Activated CD8-positive, alpha-beta T cell treated with anti-CD3 and anti-CD28 coated beads, Interleukin-2, amount 10 ng/mL, durations not matched to agents 7 days and 5 days (primary cell): Measurements from ENCODE around the gene SYTL2. TPM values are rescaled to one million over a fixed set of nuclear protein-coding genes. Genes with fewer than 3 reads are reported as not detected.
A peak's percentile ranks its signal among the peaks of the same experiment; 100 is the strongest.
"Not testable (repeated sequence)": the region's sequence is repeated elsewhere in the genome, so short reads cannot be mapped to it uniquely, and the experiment has no call there.

Experiments
- ATAC-seq: fragments of 150-1000 bp; cut with Tn5 transposase; one replicate; pipeline ENCODE4 v1.10.0; 2021; ENCODE audit warnings: moderate library complexity
- CTCF ChIA-PET: fragments of 350-600 bp; sonication (Branson Sonifier 250); formaldehyde crosslinking; loops from one replicate; lab custom pipeline; 2021; ENCODE audit warnings: antibody characterized with exemption; lab: Charles Lee
- POLR2A ChIA-PET: fragments of 350-600 bp; sonication (Branson Sonifier 250); formaldehyde crosslinking; loops from one replicate; lab custom pipeline; 2021; ENCODE audit warnings: antibody characterized with exemption; lab: Charles Lee
- DNase-seq: peaks from one replicate; pipeline ENCODE4 v3.0.0-alpha.2; 2020
- H3K27ac Mint-ChIP-seq: one replicate; pipeline ENCODE4 v1.8.0; 2021; ENCODE audit warnings: mild to moderate bottlenecking, mixed read lengths
- H3K27me3 Mint-ChIP-seq: one replicate; pipeline ENCODE4 v1.8.0; 2021; ENCODE audit warnings: low read depth, mixed read lengths
- H3K36me3 Mint-ChIP-seq: one replicate; pipeline ENCODE4 v1.8.0; 2021; ENCODE audit warnings: low read depth, mixed read lengths
- H3K4me1 Mint-ChIP-seq: one replicate; pipeline ENCODE4 v1.8.0; 2021; ENCODE audit warnings: low read depth, mixed read lengths
- H3K4me3 Mint-ChIP-seq: one replicate; pipeline ENCODE4 v1.8.0; 2021; ENCODE audit warnings: mild to moderate bottlenecking, mixed read lengths
- H3K9me3 Mint-ChIP-seq: one replicate; pipeline ENCODE4 v1.8.0; 2022; ENCODE audit warnings: mixed read lengths; ENCODE audit not compliant: insufficient read depth
- total RNA-seq, 2 experiments: library from RNA; stranded (reverse); gene quantifications; one replicate each; pipeline ENCODE4 v1.2.3, GENCODE V29; 2021

SYTL2 gene
- total RNA-seq, 2 experiments from 2014 or later: 29.3 to 31.2 TPM

DNA sequence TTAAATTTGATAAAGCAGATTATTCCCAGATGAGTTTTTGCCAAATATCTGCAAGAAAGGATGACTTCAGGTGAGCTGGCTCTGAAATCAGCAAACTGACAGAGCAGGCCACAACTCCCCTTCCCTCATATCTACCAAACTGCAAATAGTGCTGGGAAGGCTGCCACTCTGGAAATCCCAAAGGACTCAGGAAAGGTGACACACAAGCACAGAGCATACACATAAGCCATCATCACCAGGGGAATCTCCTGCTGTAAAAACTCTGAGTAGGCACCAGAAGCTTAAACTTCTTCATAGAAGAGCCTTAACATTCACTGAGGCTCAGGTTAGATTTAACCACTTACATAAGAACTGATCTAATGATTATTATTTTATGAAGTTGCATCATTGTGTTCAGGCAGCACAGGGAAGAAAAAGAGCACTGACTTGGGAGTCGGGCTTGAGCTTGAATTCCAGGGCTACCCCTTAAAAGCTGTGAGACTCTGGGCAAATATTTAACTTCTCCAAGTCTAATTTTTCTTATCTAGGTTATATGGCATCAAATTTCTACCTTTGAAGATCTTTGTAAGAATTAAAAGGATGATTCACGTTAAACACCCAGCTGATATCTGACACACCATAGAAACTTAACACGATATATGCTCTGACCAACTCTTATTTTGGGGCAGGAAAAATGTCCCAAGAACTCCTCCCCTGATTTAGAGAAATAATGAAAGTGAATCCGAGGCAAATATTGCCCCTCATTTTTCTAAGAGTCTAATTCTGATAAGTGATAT lies 15.0 kb downstream of the SYTL2 start:
- H3K4me1 Mint-ChIP-seq: peaks cover 25% of the 10 kb centered on the region
- H3K4me3 Mint-ChIP-seq: no peak overlapping the region
- no peaks in the 10 kb centered on the region for H3K27me3 Mint-ChIP-seq
- peaks cover 11% of the 10 kb centered on the region for H3K36me3 Mint-ChIP-seq
- H3K9me3 Mint-ChIP-seq: no peaks in the 10 kb centered on the region
- H3K27ac Mint-ChIP-seq: no peak overlapping the region
- ATAC-seq (no peak), DNase-seq (no peak)
- POLR2A ChIA-PET: interaction anchor here (1.2 kb wide), 1 partner anchor 14 kb away, joined by 3 read pairs; no protein-coding TSS in a partner anchor
- CTCF ChIA-PET: interaction anchor here (0.8 to 1.3 kb wide), 2 partner anchors 13 to 21 kb away, joined by 3 to 5 read pairs; no protein-coding TSS in a partner anchor

DNA sequence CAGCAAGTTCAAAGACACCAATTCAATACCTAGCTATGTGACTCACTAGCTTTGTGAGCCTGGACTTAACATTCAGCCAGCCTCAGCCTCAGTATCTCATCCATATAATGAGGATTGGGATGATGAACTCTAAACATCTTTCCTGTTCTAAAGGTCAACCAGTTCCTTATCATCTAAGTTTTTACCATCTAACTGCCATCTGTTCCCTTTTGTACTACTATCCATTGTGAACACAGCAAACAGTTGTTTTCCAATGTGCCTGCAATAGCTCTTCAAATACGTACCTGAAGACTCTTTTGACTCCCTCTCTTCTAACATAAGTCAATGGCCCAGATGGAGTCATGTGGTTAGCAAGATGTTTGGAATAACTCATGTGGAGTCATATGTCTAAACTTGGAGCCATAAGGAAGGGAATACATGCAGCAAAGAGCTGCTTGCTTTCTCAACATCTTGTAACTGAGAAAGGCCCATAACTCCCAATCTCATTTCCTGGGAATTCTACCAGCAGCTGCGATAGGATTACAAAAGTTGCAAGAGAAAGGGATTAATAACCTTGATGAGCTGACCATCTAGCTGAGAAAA lies 19.4 kb downstream of the SYTL2 start:
- no peak for ATAC-seq
- Mint-ChIP-seq H3K27ac (no peak overlapping the region), H3K4me1 (peaks cover 25% of the 10 kb centered on the region), H3K27me3 (no peaks in the 10 kb centered on the region), H3K9me3 (no peaks in the 10 kb centered on the region), H3K4me3 (no peak overlapping the region), H3K36me3 (peaks cover 14% of the 10 kb centered on the region)
- CTCF ChIA-PET: interaction anchor here (1.6 kb wide), 1 partner anchor 8 kb away, joined by 3 read pairs; no protein-coding TSS in a partner anchor
- POLR2A ChIA-PET: no interaction called here
- DNase-seq: no peak

DNA sequence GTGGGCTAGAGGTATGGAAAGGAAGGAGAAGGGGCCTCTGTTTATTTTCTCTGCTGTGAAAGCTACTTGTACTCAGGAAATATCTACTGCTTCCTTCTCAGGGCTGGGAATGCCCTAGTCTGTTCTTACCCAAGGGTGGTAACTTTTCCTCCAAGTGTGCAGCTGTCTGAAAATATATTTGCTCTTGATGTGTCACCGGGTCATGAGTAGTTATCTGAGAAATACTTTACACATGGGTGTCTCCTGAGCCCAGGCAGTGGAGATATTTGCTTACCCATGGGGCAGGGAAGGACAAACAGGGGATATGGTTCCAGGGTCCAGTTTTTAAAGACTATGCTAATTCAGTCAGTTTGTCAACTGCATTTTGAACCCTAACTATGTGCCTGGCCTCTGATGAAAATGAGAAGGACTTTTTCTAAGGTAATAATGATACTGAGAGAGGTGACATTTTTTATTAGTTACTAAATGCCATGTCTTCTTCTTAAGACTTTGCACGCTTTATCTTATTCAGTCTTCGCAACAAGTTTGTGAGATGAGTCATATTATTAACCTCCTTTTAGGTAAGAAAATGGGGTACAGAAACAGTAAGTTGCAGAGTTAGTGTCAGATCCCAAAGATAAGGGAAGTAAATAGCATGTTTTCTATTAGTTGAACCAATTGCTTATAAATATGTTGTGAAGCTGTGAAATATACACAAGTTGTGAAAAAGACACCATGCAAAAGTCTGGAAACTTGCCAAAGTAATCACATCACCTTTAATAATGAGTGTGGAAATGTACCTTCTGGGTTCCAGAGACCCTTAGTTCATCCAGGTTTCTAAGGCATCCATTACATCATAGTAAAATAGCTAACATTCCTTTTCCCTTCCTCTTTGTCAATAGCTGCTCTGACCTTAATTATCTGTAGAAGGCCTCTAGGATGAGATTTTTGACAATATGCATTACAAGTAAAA lies 22.9 kb downstream of the SYTL2 start:
- ChIA-PET CTCF (interaction anchor here (0.6 to 2.3 kb wide), 5 partner anchors 14 to 93 kb away, joined by 3 to 8 read pairs (median 4); no protein-coding TSS in a partner anchor), POLR2A (interaction anchor here (0.7 to 1.5 kb wide), 3 partner anchors 22 to 42 kb away, joined by 3 to 4 read pairs (median 3); no protein-coding TSS in a partner anchor)
- Mint-ChIP-seq H3K27me3 (no peaks in the 10 kb centered on the region), H3K4me1 (peaks cover 44% of the 10 kb centered on the region), H3K4me3 (peak overlapping the region; percentile 2), H3K9me3 (no peaks in the 10 kb centered on the region), H3K36me3 (peaks cover 24% of the 10 kb centered on the region), H3K27ac (peak overlapping the region; percentile 43)
- ATAC-seq (no peak), DNase-seq (no peak)

DNA sequence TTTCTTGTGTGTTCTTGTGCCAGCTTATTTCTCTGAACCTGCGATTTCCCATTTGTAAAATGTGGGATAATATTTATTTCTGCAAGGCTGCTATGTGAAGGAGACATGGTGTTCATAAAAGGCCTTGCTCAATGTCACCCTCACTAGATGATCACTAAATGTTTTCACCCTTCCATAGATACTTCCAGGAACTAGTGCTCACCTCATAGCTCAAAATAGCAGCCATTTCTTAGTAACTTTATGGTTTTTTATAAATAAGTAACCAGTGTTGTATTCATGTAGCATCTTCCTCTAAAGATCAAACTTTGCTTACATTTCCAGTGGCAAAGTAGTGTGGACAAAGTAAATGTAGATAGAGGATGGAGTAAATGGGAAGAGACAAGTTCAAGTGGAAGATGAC lies 23.8 kb downstream of the SYTL2 start:
- ChIA-PET CTCF (interaction anchor here (0.7 to 2.3 kb wide), 4 partner anchors 13 to 255 kb away, joined by 3 to 8 read pairs (median 4); no protein-coding TSS in a partner anchor), POLR2A (interaction anchor here (0.7 to 1.5 kb wide), 5 partner anchors 23 to 159 kb away, joined by 3 to 4 read pairs (median 3); partner anchors contain the start of gene TMEM126B)
- peak overlapping the region; percentile 71 for H3K27ac Mint-ChIP-seq
- H3K4me1 Mint-ChIP-seq: peaks cover 46% of the 10 kb centered on the region
- H3K36me3 Mint-ChIP-seq: peaks cover 25% of the 10 kb centered on the region
- DNase-seq: no peak
- no peaks in the 10 kb centered on the region for H3K27me3 Mint-ChIP-seq
- no peak overlapping the region for H3K4me3 Mint-ChIP-seq
- peaks cover 7% of the 10 kb centered on the region for H3K9me3 Mint-ChIP-seq
- ATAC-seq: peak; percentile 65

DNA sequence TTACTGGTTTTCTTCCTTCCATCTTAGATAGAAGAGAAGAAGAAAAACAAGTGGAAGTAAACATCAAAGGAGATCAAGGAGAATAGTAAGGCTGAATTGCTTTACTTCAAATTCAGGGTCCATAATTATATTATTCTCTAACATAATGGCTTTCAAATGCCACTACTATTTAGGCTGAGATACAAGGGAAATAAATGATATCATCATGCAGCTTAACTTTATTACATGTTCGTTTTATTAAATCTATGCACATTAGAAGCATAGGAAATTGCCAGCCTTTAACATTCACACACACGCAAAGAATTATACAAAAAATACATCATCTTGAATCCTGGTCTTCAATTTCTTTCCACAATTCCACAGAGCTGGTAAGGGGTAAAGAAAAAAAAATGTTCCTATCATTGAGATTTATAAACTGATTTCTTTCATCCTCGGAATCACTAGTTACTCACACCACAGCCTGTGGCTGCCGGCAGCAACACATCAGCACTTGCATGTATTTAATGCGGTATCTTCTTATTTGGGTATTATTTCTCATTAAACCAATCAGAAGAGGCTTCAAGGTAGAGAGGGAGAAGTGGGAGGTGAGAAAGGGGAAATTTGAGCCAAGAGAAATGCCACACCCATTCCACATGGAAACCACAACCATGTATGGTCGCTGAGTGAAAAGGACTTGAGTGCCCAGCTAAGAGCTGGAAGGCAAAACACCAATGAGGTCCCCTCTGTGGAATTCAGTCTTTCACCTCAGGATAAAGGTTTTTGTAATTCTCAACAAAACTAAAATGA lies 26.3 kb downstream of the SYTL2 start:
- peaks cover 34% of the 10 kb centered on the region for H3K36me3 Mint-ChIP-seq
- peaks cover 7% of the 10 kb centered on the region for H3K9me3 Mint-ChIP-seq
- no peak for ATAC-seq
- no peak overlapping the region for H3K4me3 Mint-ChIP-seq
- H3K4me1 Mint-ChIP-seq: peaks cover 58% of the 10 kb centered on the region
- POLR2A ChIA-PET: no interaction called here
- DNase-seq: no peak
- CTCF ChIA-PET: interaction anchor here (0.9 kb wide), 1 partner anchor 11 kb away, joined by 5 read pairs; no protein-coding TSS in a partner anchor
- no peak overlapping the region for H3K27ac Mint-ChIP-seq
- no peaks in the 10 kb centered on the region for H3K27me3 Mint-ChIP-seq

DNA sequence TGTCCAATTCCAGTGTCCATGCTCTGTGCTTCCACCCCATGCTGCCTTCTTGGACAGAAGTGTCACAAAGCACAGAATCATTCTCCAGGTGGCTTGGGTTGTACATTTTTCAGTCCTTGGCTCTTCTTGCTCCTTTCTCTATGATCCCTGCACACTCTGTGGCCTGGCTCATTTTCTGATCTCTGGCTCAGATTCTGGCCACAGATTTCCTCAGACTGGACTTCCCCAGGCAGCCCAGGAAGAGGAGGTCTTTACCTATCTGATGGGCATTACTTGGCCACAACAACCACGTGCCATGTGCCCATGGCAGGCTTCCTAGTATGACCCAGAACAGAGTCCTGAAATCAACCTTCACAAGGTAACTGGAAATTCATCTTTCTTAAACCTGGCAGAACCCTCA lies 27.2 kb downstream of the SYTL2 start:
- H3K27ac Mint-ChIP-seq: no peak overlapping the region
- H3K4me3 Mint-ChIP-seq: no peak overlapping the region
- POLR2A ChIA-PET: no interaction called here

DNA sequence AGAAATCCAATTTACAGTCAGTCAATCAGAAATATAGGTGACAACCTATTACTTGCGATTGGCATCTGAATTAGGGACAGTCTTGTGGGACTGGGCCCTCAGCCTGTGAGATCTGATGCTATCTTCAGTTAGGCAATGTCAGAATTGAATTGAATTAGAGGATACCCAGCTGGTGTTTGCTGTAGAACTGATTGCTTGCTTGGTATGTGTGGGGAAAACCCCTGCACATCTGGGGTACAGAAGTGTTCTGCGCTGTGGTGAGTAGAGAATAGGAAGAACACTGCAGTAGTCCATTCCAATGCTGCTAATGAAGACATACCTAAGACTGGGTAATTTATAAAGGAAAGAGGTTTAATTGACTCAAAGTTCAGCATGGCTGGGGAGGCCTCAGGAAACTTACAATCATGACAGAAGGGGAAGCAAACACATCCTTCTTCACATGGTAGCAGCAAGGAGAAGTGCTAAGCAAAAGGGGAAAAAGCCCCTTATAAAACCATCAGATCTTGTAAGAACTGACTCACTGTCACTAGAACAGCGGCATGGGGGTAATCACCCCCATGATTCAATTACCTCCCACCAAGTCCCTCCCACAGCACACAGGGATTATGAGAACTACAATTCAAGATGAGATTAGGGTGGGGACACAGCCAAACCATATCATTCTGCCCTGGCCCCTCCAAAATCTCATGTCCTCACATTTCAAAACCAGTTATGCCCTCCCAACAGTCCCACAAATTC lies 30.0 kb downstream of the SYTL2 start:
- peak overlapping the region; percentile 36 for H3K27ac Mint-ChIP-seq

More for the DNA sequence above, 27.2 kb downstream of the SYTL2 start:
- Mint-ChIP-seq H3K36me3 (peaks cover 34% of the 10 kb centered on the region), H3K9me3 (peaks cover 7% of the 10 kb centered on the region), H3K27me3 (no peaks in the 10 kb centered on the region), H3K4me1 (peaks cover 58% of the 10 kb centered on the region)
- CTCF ChIA-PET: no interaction called here
- no peak for DNase-seq
- no peak for ATAC-seq

DNA sequence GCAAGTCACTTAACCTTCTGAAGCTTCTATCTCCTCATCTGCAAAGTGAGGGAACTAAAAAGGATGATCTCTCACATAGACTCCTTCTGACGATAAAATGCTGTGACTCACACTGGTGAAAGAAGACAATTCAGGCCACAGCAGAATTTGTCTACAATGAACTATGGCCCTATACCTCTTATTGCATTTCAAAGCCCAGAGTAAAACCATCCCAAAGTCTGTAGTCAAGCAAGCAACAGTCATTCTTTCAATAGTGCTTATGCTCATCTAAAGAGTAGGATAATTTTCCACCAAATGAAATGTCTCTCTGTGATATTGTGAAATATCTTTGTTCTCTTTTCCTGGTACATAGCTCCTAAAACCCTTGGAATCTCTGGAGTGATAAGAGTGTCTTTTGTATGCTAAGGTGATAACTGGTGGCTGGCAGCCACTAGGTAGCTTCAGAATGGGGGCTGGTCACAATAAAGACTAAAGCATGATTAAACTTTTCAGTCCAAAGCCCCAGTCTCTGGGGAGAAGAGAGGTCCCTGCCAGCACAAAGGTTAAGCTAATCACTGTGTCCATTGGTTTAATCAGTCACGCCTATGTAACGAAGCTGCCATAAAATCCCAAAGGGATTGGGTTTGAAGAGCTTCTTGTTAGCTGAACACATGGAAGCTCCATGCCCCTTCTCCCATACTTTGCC lies 30.8 kb downstream of the SYTL2 start:
- H3K27ac Mint-ChIP-seq: no peak overlapping the region
- peaks cover 38% of the 10 kb centered on the region for H3K4me1 Mint-ChIP-seq
- ChIA-PET CTCF (interaction anchor here (0.6 to 1.9 kb wide), 4 partner anchors 26 to 89 kb away, joined by 3 to 6 read pairs (median 4); partner anchors contain the start of genes CCDC83 and SYTL2), POLR2A (interaction anchor here (0.6 kb wide), 1 partner anchor 152 kb away, joined by 3 read pairs; the partner anchor contains the start of gene TMEM126B)
- H3K36me3 Mint-ChIP-seq: peaks cover 30% of the 10 kb centered on the region
- ATAC-seq: no peak
- H3K9me3 Mint-ChIP-seq: peaks cover 16% of the 10 kb centered on the region
- H3K4me3 Mint-ChIP-seq: no peak overlapping the region
- DNase-seq: no peak
- no peaks in the 10 kb centered on the region for H3K27me3 Mint-ChIP-seq

More for the DNA sequence above, 30.0 kb downstream of the SYTL2 start:
- not testable (repeated sequence) for ATAC-seq, DNase-seq, H3K4me3 Mint-ChIP-seq, H3K27me3 Mint-ChIP-seq
- peaks cover 40% of the 10 kb centered on the region for H3K4me1 Mint-ChIP-seq
- ChIA-PET CTCF (interaction anchor here (0.6 to 1.9 kb wide), 2 partner anchors 74 to 88 kb away, joined by 3 to 6 read pairs; partner anchors contain the start of gene CCDC83), POLR2A (interaction anchor here (0.6 to 0.8 kb wide), 2 partner anchors 133 to 153 kb away, joined by 3 read pairs; partner anchors contain the start of genes TMEM126A and TMEM126B)
- peaks cover 15% of the 10 kb centered on the region for H3K9me3 Mint-ChIP-seq
- peaks cover 33% of the 10 kb centered on the region for H3K36me3 Mint-ChIP-seq

DNA sequence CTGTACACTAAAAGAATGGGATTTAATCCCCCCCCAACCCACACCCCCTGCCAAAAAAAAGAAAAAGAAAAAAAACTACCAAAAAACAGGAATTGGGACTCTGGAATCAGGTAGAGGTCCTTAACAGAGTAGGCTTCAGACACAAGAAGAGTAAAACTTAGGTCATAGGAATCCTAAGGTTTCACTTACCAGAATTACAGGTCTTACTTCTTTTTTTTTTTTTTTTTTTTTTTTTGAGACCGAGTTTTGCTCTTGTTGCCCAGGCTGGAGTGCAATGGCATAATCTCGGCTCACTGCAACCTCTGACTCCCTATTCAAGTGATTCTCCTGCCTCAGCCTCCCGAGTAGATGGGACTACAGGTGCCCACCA lies 33.4 kb downstream of the SYTL2 start:
- DNase-seq, H3K27ac Mint-ChIP-seq, H3K4me3 Mint-ChIP-seq, CTCF ChIA-PET, ATAC-seq, POLR2A ChIA-PET, H3K27me3 Mint-ChIP-seq: not testable (repeated sequence)
- Mint-ChIP-seq H3K4me1 (peaks cover 34% of the 10 kb centered on the region), H3K36me3 (peaks cover 31% of the 10 kb centered on the region), H3K9me3 (peaks cover 11% of the 10 kb centered on the region)
